ENCODE results near the gene GSTCD.
A peak's percentile ranks its signal among the peaks of the same experiment; 100 is the strongest.
"Not testable (repeated sequence)": the region's sequence is repeated elsewhere in the genome, so short reads cannot be mapped to it uniquely, and the experiment has no call there.

Gene GSTCD

DNA sequence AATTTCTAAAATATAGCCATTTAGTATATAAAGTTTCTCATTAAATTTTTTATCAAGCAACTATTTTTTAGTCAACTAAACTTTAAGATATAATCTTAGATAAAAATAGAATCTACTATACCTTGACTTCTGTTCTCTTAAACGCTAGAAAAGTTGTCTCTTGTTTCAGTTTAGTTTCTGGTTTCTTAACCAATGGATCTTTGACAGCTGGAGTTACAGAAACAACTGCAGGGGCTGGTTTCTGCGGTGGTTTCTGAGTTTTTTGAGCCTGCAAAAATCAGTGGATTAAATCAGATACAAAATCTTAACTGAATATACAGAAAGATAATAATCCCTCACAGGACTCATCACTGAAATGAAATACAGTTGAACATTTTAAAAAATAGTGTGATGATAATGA lies 22.0 kb upstream of the GSTCD start:
- Histone ChIP-seq H3K27me3 (ENCODE audit: control insufficient read depth, insufficient read depth, low read length) (no peaks in the 10 kb centered on the region), H3K9me3 (ENCODE audit: control insufficient read depth, low read length) (no peaks in the 10 kb centered on the region), H3K4me1 (ENCODE audit: control insufficient read depth, insufficient read depth, low read length) (no peaks in the 10 kb centered on the region), H3K4me3 (ENCODE audit: low read length) (no peak overlapping the region), H3K9ac (ENCODE audit: low read length) (no peak overlapping the region), H3K36me3 (ENCODE audit: control insufficient read depth, insufficient read depth, low read length) (no peaks in the 10 kb centered on the region)

DNA sequence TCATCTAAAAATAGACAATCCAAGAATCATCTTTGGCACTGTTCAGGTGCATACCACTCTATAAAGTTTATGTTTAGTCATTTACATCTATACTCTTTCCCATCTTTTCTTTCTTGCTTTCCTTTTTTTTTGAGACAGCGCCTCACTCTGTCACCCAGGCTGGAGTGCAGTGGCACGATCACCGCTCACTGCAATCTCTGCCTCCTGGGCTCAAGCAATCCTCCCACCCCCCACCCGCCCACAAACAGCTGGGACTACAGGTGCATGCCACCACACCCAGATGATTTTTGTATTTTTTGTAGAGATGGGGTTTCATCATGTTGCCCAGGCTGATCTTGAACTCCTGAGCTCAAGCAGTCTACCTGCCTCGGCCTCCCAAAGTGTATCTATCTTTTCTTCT lies 13.8 kb upstream of the GSTCD start:
- not testable (repeated sequence) for H3K9ac ChIP-seq (ENCODE audit: low read length); H3K4me3 ChIP-seq (ENCODE audit: low read length); H3K4me1 ChIP-seq (ENCODE audit: control insufficient read depth, insufficient read depth, low read length); H3K27me3 ChIP-seq (ENCODE audit: control insufficient read depth, insufficient read depth, low read length); H3K9me3 ChIP-seq (ENCODE audit: control insufficient read depth, low read length)
- peaks cover 10% of the 10 kb centered on the region for H3K36me3 ChIP-seq (ENCODE audit: control insufficient read depth, insufficient read depth, low read length)

DNA sequence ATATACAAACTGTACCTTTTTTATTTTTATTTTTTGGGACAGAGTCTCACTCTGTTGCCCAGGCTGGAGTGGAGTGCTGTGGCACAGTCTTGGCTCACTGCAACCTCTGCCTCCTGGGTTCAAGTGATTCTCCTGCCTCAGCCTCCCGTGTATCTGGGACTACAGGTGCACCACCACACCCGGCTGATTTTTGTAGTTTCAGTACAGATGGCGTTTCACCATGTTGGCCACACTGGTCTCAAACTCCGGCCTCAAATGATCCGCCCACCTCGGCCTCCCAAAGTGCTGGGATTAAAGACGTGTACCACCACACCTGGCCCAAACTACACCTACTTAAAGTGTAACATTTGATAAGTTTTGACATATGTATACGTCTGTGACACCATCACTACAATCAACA lies 12.8 kb upstream of the GSTCD start:
- peaks cover 10% of the 10 kb centered on the region for H3K36me3 ChIP-seq (ENCODE audit: control insufficient read depth, insufficient read depth, low read length)
- not testable (repeated sequence) for H3K9ac ChIP-seq (ENCODE audit: low read length)

DNA sequence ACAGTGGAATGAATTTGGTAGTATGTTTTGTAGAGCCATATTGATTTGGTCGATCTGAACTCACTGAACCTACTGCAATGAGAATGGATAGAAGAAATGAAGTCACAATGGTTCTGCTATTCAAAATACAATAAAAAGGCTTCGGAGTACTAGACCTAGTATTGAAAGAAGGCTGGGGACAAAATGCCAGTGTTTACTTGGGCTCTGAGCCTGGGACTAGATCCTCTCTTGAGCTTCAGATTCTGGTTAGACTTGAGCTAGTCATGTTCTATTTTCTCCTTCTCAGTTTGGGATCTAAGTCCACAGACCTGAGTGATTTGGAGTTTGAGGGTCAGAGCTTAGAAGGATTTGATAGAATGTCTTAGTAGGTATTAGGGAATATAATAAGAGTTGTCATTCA lies 10.0 kb upstream of the GSTCD start:
- Histone ChIP-seq H3K27me3 (ENCODE audit: control insufficient read depth, insufficient read depth, low read length) (no peaks in the 10 kb centered on the region), H3K9ac (ENCODE audit: low read length) (no peak overlapping the region)

More for the DNA sequence above, 12.8 kb upstream of the GSTCD start:
- not testable (repeated sequence) for H3K9me3 ChIP-seq (ENCODE audit: control insufficient read depth, low read length); H3K4me1 ChIP-seq (ENCODE audit: control insufficient read depth, insufficient read depth, low read length); H3K4me3 ChIP-seq (ENCODE audit: low read length); H3K27me3 ChIP-seq (ENCODE audit: control insufficient read depth, insufficient read depth, low read length)

DNA sequence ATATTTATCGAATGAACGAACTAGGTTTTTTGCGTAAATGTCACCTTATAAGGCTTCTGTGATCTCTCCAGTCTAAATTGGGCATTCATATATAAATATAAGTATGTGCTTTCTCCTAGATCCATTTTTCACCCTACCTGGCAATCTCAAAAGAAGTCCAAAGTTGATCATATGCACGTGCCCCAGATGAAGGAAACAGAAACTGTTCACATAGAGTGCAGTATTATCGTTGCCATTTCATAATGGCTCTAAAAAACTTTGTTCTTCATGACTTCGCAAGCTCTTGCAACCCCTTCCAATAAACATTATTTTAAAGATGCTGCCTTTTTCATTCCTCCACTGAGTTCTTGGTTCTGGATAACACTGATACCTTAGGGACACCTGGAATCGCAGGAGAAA lies 803 bp upstream of the GSTCD start:
- Histone ChIP-seq H3K27me3 (ENCODE audit: control insufficient read depth, insufficient read depth, low read length) (no peaks in the 10 kb centered on the region), H3K9me3 (ENCODE audit: control insufficient read depth, low read length) (no peaks in the 10 kb centered on the region), H3K36me3 (ENCODE audit: control insufficient read depth, insufficient read depth, low read length) (no peaks in the 10 kb centered on the region), H3K4me1 (ENCODE audit: control insufficient read depth, insufficient read depth, low read length) (peaks cover 4% of the 10 kb centered on the region), H3K4me3 (ENCODE audit: low read length) (peak overlapping the region; percentile 94), H3K9ac (ENCODE audit: low read length) (peak overlapping the region; percentile 98)

More for the DNA sequence above, 10.0 kb upstream of the GSTCD start:
- no peaks in the 10 kb centered on the region for H3K4me1 ChIP-seq (ENCODE audit: control insufficient read depth, insufficient read depth, low read length)
- no peaks in the 10 kb centered on the region for H3K9me3 ChIP-seq (ENCODE audit: control insufficient read depth, low read length)
- H3K4me3 ChIP-seq (ENCODE audit: low read length): no peak overlapping the region
- peaks cover 10% of the 10 kb centered on the region for H3K36me3 ChIP-seq (ENCODE audit: control insufficient read depth, insufficient read depth, low read length)

DNA sequence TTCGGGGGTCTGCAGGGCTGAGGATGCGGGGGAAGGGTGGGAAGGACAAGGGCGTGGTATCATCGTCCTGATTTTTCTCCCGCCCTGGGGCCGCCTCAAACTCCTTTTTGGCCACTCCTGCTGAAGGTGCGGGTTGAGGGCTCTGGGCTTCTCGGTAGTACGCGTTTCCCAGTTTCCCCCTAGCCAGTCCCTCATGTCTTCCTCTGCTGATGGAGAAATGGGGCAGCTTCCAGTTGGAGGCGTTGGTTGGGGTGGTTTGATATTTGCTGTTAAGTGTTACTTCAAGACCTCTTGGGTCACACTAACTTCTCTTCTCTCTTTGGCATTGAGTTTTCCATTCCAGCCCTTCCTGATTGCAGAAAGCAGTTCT lies 482 bp downstream of the GSTCD start:
- H3K9ac ChIP-seq (ENCODE audit: low read length): peak overlapping the region; percentile 98
- peaks cover 4% of the 10 kb centered on the region for H3K4me1 ChIP-seq (ENCODE audit: control insufficient read depth, insufficient read depth, low read length)
- H3K36me3 ChIP-seq (ENCODE audit: control insufficient read depth, insufficient read depth, low read length): no peaks in the 10 kb centered on the region
- H3K27me3 ChIP-seq (ENCODE audit: control insufficient read depth, insufficient read depth, low read length): no peaks in the 10 kb centered on the region
- peak overlapping the region; percentile 94 for H3K4me3 ChIP-seq (ENCODE audit: low read length)
- no peaks in the 10 kb centered on the region for H3K9me3 ChIP-seq (ENCODE audit: control insufficient read depth, low read length)

DNA sequence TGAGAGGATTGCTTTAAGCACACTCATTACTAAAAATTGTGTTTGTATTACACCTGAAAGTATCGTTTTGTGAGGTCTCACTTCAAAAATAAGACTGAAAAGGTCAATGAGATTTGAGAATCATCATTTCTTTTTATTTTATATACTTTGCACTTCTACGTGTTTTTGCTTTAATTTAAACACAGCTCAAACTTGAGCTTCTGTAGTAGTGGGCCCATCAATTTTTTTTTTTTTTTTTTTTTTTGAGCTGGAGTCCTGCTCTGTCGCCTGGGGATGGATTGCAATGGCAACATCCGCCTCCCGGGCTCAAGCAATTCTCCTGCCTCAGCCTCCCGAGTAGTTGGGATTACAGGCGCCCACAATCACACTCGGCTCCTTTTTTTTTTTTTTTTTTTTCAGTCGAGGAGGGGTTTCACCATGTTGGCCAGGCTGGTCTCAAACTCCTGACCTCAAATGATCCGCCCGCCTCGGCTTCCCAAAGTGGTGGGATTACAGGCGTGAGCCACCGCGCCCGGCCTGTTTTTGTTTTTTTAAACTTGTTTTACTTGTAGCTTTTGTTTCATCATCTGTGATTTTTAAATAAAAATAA lies 1.5 kb downstream of the GSTCD start:
- Histone ChIP-seq H3K9me3 (ENCODE audit: control insufficient read depth, low read length) (no peaks in the 10 kb centered on the region), H3K9ac (ENCODE audit: low read length) (no peak overlapping the region), H3K27me3 (ENCODE audit: control insufficient read depth, insufficient read depth, low read length) (no peaks in the 10 kb centered on the region), H3K36me3 (ENCODE audit: control insufficient read depth, insufficient read depth, low read length) (no peaks in the 10 kb centered on the region), H3K4me1 (ENCODE audit: control insufficient read depth, insufficient read depth, low read length) (peaks cover 4% of the 10 kb centered on the region), H3K4me3 (ENCODE audit: low read length) (no peak overlapping the region)

DNA sequence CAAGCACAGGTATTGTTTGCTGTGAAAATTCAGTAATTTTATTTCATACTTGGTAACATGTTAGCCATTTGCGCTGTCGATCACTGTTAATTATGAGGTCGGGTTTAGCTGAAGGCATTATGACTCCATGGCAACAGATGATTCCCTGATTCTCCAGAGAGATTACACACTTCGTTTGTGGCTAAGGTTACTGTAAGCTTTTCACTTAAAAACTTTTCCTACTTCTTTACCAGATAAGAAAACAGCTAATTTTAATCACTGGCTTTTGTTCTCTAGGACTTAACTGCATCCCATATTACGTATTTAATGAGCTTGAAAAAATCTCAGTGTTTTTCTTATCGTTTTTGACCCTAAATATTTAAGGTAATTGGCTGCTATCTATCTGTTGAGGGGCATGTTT lies 2.1 kb downstream of the GSTCD start:
- Histone ChIP-seq H3K9me3 (ENCODE audit: control insufficient read depth, low read length) (no peaks in the 10 kb centered on the region), H3K9ac (ENCODE audit: low read length) (no peak overlapping the region), H3K27me3 (ENCODE audit: control insufficient read depth, insufficient read depth, low read length) (no peaks in the 10 kb centered on the region), H3K36me3 (ENCODE audit: control insufficient read depth, insufficient read depth, low read length) (no peaks in the 10 kb centered on the region), H3K4me1 (ENCODE audit: control insufficient read depth, insufficient read depth, low read length) (peaks cover 4% of the 10 kb centered on the region), H3K4me3 (ENCODE audit: low read length) (no peak overlapping the region)

DNA sequence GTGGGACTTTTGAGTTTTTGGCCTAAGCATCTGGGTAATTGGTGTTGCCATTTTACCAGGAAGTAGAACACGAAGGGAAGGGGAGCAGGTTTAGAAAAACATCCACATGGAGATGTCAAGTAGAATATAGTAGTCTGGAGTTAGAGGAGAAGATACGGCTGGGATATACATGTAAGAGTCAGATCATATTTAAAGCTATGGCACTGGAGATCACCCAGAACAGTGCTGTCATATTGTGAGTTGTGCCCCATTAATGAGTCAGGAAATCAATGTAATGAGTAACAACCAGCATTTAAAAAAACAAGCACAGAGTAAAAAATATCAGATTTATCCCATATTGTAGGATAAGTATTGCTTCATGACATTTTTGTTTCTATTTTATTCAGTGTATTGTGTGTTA lies 4.2 kb downstream of the GSTCD start:
- Histone ChIP-seq H3K36me3 (ENCODE audit: control insufficient read depth, insufficient read depth, low read length) (no peaks in the 10 kb centered on the region), H3K9ac (ENCODE audit: low read length) (no peak overlapping the region), H3K4me1 (ENCODE audit: control insufficient read depth, insufficient read depth, low read length) (peaks cover 4% of the 10 kb centered on the region), H3K4me3 (ENCODE audit: low read length) (no peak overlapping the region), H3K9me3 (ENCODE audit: control insufficient read depth, low read length) (no peaks in the 10 kb centered on the region), H3K27me3 (ENCODE audit: control insufficient read depth, insufficient read depth, low read length) (no peaks in the 10 kb centered on the region)

DNA sequence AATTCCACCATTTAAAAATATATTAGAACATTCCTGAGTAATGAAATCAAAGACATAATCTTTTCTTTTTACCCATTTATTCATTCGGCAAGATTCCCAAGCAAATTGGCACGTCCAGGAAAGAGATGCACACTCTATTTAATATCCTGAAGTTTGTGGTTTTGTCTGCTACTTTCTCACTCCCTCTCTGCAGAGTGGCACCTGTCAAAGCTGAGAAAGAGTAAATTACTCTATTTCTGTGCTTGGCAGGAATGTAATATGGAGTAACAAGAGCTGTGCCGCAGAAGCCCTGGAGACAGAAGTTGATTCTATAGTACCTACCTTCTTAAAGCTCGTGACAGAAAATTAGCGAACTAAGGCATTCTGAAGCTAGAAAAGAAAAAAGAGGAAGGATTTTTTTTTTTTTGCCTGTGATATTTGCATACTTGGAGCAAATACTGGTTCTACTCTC lies 5.5 kb downstream of the GSTCD start:
- Histone ChIP-seq H3K9me3 (ENCODE audit: control insufficient read depth, low read length) (no peaks in the 10 kb centered on the region), H3K4me3 (ENCODE audit: low read length) (no peak overlapping the region), H3K36me3 (ENCODE audit: control insufficient read depth, insufficient read depth, low read length) (no peaks in the 10 kb centered on the region), H3K4me1 (ENCODE audit: control insufficient read depth, insufficient read depth, low read length) (peaks cover 4% of the 10 kb centered on the region), H3K27me3 (ENCODE audit: control insufficient read depth, insufficient read depth, low read length) (no peaks in the 10 kb centered on the region), H3K9ac (ENCODE audit: low read length) (no peak overlapping the region)

DNA sequence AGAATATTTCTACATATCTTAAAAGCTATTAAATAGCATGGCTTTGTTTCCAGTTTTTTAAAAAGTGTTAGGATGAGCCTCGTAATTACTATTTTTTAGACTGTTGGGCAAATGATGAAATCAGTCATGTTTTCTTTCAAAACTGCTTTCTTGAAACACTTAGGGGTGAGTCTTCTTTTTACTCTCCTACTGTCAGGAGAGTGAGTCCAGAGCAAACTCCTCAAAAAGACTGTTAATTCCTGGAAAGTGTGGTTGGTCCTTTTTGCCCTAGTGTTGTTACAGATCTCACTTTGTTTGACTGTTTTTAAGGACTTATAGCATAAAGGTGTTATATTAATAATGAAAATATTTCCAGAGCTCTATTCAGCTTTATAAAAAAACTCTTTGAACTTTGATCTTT lies 6.3 kb downstream of the GSTCD start:
- no peaks in the 10 kb centered on the region for H3K27me3 ChIP-seq (ENCODE audit: control insufficient read depth, insufficient read depth, low read length)
- no peaks in the 10 kb centered on the region for H3K9me3 ChIP-seq (ENCODE audit: control insufficient read depth, low read length)
- H3K9ac ChIP-seq (ENCODE audit: low read length): no peak overlapping the region
- H3K4me1 ChIP-seq (ENCODE audit: control insufficient read depth, insufficient read depth, low read length): no peaks in the 10 kb centered on the region
- no peak overlapping the region for H3K4me3 ChIP-seq (ENCODE audit: low read length)
- no peaks in the 10 kb centered on the region for H3K36me3 ChIP-seq (ENCODE audit: control insufficient read depth, insufficient read depth, low read length)

DNA sequence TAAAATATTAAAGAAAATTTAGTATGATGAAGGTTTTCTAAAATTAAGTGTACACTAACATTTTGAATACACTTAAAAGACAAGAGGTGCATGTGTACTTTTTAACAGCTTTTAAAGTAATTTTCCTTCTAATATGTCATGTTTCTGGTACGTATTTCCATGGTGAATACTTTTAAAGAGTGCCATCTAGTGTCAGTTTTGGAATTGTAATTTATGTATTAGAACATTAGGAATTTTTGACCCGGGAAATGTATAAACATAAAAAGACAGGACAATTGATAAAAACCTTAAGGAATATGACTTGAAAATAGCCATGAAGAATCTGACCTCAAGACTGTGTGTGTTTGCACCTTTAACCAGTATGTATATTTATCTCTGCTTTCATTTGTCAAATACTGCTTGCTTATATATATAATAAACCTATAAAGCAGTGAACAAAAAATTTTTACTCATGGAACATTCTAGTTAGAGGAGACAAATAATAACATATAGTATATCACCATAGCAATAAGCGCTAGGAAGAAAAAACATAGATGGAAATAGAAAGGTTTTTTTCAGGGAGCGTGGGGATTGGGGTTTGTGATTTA lies 7.2 kb downstream of the GSTCD start:
- no peaks in the 10 kb centered on the region for H3K4me1 ChIP-seq (ENCODE audit: control insufficient read depth, insufficient read depth, low read length)
- H3K9me3 ChIP-seq (ENCODE audit: control insufficient read depth, low read length): no peaks in the 10 kb centered on the region
- H3K4me3 ChIP-seq (ENCODE audit: low read length): no peak overlapping the region
- no peaks in the 10 kb centered on the region for H3K27me3 ChIP-seq (ENCODE audit: control insufficient read depth, insufficient read depth, low read length)
- no peak overlapping the region for H3K9ac ChIP-seq (ENCODE audit: low read length)
- no peaks in the 10 kb centered on the region for H3K36me3 ChIP-seq (ENCODE audit: control insufficient read depth, insufficient read depth, low read length)

DNA sequence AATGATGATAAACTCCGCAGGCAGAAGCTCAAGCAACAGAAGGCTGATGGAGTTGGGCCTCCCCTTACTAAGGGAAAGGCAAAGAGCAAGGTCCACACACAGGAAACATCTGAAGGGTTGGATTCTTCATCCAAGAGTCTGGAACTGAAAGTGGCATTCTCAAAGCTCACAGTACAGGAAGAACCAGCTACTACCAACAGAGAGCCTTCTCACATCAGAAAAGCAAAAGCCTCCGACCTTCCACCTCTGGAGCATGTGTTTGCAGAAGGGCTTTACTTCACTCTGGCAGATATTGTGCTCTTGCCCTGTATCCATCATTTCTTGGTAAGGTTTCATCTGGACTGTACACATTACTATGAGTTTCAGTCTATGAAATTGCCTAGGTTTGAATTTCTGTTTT lies 10.6 kb downstream of the GSTCD start:
- no peaks in the 10 kb centered on the region for H3K36me3 ChIP-seq (ENCODE audit: control insufficient read depth, insufficient read depth, low read length)
- no peaks in the 10 kb centered on the region for H3K9me3 ChIP-seq (ENCODE audit: control insufficient read depth, low read length)
- no peak overlapping the region for H3K9ac ChIP-seq (ENCODE audit: low read length)
- H3K4me3 ChIP-seq (ENCODE audit: low read length): no peak overlapping the region
- H3K4me1 ChIP-seq (ENCODE audit: control insufficient read depth, insufficient read depth, low read length): no peaks in the 10 kb centered on the region
- no peaks in the 10 kb centered on the region for H3K27me3 ChIP-seq (ENCODE audit: control insufficient read depth, insufficient read depth, low read length)

All from mucosa of stomach (tissue), 1 donor.